CD4-positive, alpha-beta T cell treated with Interferon gamma for 1 hour (primary cell): ENCODE measurements around the gene DRC7.
"Not testable (repeated sequence)": the region's sequence is repeated elsewhere in the genome, so short reads cannot be mapped to it uniquely, and the experiment has no call there.

ENCODE experiments used
- DNase-seq: peaks from one replicate; pipeline ENCODE4 v3.0.0-alpha.2; 2020

DRC7 gene

DNA sequence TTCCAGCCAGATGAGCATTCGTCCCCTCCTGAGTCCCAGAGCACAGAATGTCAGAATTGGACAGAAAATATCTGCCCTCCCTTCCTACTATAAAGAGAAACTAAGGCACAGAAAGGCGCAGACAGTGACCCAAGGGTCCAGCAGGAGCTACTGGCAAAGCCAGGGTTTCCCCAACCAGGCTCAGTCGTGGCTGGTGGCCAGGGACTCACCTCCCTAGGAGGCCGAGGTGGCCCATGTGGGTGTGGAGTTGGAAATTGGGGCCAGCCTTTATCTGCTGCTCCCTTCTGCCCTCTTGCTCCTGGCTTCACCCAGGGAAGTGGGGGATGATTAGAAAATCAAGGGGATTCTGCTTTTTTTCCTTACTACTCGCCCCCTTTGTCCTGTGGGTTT lies 1.1 kb downstream of the DRC7 start:
- DNase-seq = no peak

DNA sequence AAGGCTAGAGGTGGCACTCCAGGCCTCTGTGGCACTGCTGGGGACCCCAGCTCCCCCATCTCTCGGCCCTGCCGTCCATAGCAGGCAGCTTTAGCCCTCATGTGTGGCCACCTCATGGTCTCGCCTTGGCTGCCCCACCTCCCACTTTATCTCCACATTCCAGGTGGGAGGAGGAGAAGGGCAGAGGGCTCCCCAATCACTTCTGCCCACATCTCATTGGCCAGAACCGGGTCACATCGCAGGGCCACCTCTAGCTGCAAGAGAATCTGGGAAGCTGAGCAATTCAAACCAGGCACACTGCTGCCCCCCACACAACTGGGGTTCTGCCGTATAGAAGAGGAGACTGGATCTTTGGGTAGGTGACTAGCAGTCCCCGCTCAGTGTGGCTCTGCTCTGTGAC lies 1.6 kb downstream of the DRC7 start:
- no peak for DNase-seq

GRCh38 chr16:57697896-57698537 lies 3.4 kb downstream of the DRC7 start:
- no peak for DNase-seq

DNA sequence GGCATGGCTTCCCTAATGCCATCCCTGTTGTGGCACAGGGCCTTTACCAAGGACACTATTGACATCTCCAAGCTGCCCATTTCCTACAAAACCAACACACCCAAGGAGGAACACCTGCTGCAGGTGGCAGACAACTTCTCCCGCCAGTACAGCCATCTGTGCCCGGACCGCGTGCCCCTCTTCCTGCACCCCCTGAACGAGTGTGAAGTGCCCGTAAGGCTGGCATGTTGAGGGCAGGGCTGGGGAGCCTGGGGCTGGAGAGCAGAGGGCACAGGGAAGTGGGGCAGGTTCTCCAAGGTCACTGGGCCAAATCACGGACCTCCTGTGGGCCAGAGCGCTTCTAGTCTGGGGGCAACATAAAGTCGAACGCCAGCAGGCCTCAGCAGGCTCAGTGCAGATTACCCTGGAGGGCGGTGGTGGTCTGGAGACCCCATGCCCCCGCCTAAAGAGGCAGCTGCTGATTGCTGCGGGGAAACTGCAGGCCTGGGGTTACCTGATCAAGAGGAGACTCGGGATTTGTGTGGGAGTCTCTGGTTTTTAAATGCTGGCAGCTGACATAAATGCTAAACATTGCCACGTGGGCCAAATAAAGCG lies 4.3 kb downstream of the DRC7 start:
- DNase-seq = no peak

DNA sequence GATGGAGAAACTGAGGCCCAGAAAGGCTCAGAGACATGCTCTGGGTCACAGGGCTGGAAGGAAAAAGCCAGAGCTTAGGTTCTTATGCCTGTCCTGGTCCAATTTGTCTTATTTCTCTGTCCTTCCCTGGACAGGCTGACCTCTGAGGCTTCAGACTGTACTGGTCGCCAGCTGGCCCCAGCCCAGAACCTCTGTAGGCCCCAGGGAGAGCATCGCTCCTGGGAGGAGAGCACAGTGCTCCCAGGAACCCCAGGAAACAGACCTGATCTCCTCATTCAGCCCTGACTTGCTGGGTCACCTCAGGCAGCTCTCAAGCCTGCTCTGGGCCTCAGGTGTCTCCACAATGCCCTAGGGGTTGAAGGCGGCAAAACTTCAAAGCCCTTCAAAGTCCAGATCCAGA lies 4.9 kb downstream of the DRC7 start:
- no peak for DNase-seq

- DNase-seq = no peak
These were observed 5.3 kb downstream of the DRC7 start for GRCh38 chr16:57699899-57700298.

GRCh38 chr16:57700781-57701551 lies 6.4 kb downstream of the DRC7 start:
- no peak for DNase-seq

GRCh38 chr16:57701759-57702371 lies 7.3 kb downstream of the DRC7 start:
- DNase-seq = no peak

- no peak for DNase-seq
These were observed 8.9 kb downstream of the DRC7 start for GRCh38 chr16:57703416-57704010.

DNA sequence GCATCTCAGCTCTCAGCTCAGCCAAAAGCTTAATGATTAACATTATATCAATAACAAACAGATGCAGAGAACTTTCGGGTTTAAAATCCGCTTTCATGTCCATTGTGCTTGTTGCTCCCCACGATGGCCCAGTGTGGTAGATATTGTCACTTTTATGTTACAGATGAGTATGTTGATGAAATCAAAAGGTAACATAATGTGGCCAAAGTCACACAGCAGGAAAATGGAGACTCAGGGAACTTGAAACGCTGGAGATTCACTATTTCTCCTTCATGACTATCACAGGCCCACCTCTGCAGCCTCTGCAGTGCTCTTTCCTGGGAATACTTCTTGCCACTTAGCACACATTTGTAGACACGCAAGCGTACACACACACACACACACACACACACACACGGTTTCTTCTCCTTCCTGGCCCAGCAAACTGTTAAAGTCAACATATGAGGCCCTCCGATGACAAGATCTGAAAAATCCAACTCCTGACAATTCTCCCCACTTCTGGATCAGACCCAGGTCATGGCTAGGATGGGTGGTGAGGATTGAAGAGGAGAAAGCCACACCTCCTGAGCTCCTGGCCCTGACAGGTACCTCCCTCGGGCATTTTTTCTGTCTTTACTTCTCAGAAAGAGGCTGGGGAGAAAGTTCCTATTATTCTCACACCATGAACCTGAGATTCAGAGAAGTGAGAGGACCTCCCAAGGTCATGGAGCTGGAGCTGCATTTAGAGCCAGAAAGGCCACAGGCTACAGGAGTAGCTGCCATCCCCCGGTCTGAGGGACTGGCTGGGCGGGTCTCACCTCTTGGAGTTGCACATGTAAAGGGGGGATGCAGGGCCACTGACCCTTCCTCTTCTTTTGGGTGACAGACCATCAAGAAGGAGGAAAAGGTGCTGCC lies 9.7 kb downstream of the DRC7 start:
- no peak for DNase-seq

DNA sequence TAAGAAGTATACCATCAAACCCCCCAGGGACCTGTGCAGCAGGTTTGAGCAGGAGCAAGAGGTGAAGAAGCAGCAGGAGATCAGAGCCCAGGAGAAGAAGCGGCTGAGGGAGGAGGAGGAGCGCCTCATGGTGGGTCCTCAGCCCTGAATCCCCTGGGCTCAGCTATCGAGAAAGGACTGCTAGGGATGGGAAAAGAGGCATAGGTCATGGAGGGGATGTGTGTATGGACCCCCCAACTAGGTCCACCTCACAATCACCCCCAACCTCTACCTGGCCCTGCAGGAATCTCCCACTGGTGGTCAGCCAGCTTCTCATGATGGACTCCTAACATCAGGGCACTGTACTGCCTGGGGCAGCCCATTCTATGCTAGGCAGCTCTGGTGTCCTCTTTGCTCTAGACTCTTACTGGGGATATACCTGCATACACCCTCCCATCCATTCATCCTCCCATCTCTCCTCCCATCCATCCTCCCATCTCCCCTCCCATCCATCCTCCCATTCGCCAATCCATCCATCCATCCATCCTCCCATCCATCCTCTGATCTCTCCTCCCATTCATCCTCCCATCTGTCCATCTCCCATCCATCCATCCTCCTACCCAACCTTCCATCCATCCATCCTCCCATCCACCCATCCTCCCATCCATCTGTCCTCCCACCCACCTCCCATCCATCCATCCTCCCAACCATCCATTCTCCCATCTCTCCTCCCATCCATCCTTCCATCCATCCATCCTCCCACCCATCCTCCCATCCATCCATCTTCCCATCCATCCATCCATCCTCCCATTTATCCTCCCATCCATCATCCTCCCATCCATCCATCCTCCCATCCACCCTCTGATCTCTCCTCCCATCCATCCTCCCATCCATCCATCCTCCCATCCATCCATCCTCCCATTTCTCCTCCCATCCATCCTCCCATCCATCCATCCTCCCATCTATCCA lies 10.6 kb downstream of the DRC7 start:
- DNase-seq = no peak

DNA sequence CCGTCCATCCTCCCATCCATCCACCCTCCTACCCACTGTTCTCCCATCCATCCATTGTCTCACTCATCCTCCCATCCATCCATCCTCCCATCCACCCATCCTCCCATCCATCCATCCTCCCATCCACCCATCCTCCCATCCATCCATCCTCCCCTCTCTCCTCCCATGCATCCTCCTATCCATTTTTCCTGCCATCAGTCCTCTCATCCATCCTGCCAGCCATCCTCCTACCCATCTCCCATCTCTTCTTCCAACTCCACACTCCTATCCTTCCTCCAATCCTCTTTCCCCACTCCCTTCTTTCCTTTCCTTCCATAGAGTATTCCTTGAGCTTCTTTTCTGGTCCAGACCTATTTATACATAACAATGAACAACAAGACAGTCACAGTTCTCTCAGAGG lies 12.1 kb downstream of the DRC7 start:
- DNase-seq = no peak

GRCh38 chr16:57707331-57707730 lies 12.7 kb downstream of the DRC7 start:
- DNase-seq = no peak

GRCh38 chr16:57708168-57708567 lies 13.6 kb downstream of the DRC7 start:
- DNase-seq = no peak

DNA sequence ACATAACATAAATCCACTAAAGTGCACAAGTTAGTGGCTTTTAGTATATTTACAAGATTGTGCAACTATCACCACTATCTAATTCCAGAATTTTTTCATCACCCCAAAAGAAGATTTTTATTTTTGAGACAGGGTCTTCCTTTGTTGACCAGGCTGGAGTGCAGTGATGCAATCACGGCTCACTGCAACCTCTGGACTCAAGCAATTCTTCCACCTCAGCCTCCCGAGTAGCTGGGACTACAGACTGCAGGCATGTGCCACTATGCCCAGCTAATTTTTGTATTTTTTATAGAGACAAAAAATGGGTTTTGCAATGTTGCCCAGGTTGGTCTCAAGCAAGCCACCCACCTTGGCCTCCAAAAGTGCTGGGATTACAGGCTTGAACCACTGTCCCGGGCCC lies 15.1 kb downstream of the DRC7 start:
- no peak for DNase-seq

- no peak for DNase-seq
These were observed 16.7 kb downstream of the DRC7 start for GRCh38 chr16:57711346-57711745.

DNA sequence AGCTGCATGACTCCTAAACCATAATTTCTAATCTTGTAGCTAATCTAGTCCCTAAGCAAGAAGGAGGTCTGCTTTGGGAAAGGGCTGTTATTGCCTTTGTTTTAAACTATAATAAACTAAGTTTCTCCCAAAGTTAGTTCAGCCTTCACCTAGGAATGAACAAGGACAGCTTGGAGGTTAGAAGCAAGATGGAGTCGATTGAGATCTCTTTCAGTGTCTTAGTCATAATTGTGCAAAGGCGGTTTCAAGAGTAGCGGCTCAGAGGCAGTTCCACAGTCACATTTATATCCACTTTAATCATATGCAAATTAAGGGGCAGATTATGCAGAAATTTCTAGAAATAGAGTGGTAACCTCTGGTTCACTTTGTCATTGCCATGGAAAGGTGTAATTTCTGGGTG lies 17.4 kb downstream of the DRC7 start:
- no peak for DNase-seq

- DNase-seq = not testable (repeated sequence)
These were observed 18.0 kb downstream of the DRC7 start for GRCh38 chr16:57712569-57712968.

GRCh38 chr16:57713596-57713995 lies 19.0 kb downstream of the DRC7 start:
- DNase-seq = no peak

DNA sequence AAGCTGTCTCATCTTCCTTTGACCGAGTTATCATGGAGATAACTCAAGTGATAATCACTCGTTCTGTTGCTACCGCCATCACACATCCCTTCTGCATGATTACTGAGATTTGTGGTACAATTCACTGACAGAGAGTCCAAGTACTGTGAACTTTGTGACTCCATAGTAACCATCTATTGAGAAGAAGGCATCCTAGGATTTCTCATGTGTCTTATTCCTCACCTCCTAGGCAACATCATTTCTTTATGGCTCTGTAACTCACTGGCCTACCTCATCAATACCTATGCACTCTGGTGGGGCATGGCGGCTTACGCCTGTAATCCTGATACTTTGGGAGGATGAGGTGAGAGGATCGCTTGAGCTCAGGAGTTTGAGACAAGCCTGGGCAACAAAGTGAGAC lies 19.4 kb downstream of the DRC7 start:
- DNase-seq = no peak

GRCh38 chr16:57720142-57720575 lies 25.6 kb downstream of the DRC7 start:
- DNase-seq = peak; percentile 48
